NCI-H1417 (cell line): ENCODE results near the gene MAPK6.
"Not testable (repeated sequence)": the region's sequence is repeated elsewhere in the genome, so short reads cannot be mapped to it uniquely, and the experiment has no call there.

Source experiments
- DNase-seq, 3 experiments: peaks; one replicate each; lab custom pipeline; 2025; lab: John Stamatoyannopoulos, UW

Gene MAPK6

GRCh38 chr15:52018693-52019393 lies at the start of gene MAPK6:
TSS of gene MAPK6 (plus strand) at chr15:52019219. CDS start at chr15:52046461, 27,242 bp downstream.
- peak; percentile 83 to 89 (median 85) for DNase-seq

- DNase-seq: no peak
These were observed 49.3 kb upstream of the MAPK6 start for GRCh38 chr15:51969728-51970127.

- DNase-seq: no peak
These were observed 48.7 kb upstream of the MAPK6 start for GRCh38 chr15:51970132-51970817.

GRCh38 chr15:51971032-51971374 lies 48.0 kb upstream of the MAPK6 start:
- no peak for DNase-seq

- peak; percentile 90 to 95 (median 94) for DNase-seq
These were observed 47.5 kb upstream of the MAPK6 start, which contains the start of gene LEO1 for GRCh38 chr15:51971375-51972133. TSS of gene LEO1 (minus strand) at chr15:51971778. CDS start at chr15:51971745, 33 bp downstream.

- DNase-seq: no peak
These were observed 45.8 kb upstream of the MAPK6 start for GRCh38 chr15:51973220-51973619.

GRCh38 chr15:51973775-51974174 lies 45.2 kb upstream of the MAPK6 start:
- DNase-seq: no peak

GRCh38 chr15:51982013-51982769 lies 36.8 kb upstream of the MAPK6 start:
- peak in 2 of 3 experiments; percentile 1 to 36 for DNase-seq

GRCh38 chr15:51982770-51983103 lies 36.3 kb upstream of the MAPK6 start:
- no peak for DNase-seq

- no peak for DNase-seq
These were observed 27.9 kb upstream of the MAPK6 start for GRCh38 chr15:51991141-51991540.

GRCh38 chr15:51992953-51993352 lies 26.1 kb upstream of the MAPK6 start:
- DNase-seq: no peak

GRCh38 chr15:52002351-52002750 lies 16.7 kb upstream of the MAPK6 start:
- no peak for DNase-seq

GRCh38 chr15:52003089-52003488 lies 15.9 kb upstream of the MAPK6 start:
- DNase-seq: not testable (repeated sequence)

- DNase-seq: no peak
These were observed 15.3 kb upstream of the MAPK6 start for GRCh38 chr15:52003710-52004109.

GRCh38 chr15:52004806-52005205 lies 14.2 kb upstream of the MAPK6 start:
- DNase-seq: no peak

GRCh38 chr15:52005748-52006701 lies 13.0 kb upstream of the MAPK6 start:
- no peak for DNase-seq

- no peak for DNase-seq
These were observed 12.2 kb upstream of the MAPK6 start for GRCh38 chr15:52006702-52007340.

- DNase-seq: no peak
These were observed 10.7 kb upstream of the MAPK6 start for GRCh38 chr15:52008359-52008697.

GRCh38 chr15:52008698-52009434 lies 10.2 kb upstream of the MAPK6 start:
- peak in 2 of 3 experiments; percentile 3 to 57 for DNase-seq
